ENCODE data around the gene COPG1.
A peak's percentile ranks its signal among the peaks of the same experiment; 100 is the strongest.

Gene COPG1

DNA sequence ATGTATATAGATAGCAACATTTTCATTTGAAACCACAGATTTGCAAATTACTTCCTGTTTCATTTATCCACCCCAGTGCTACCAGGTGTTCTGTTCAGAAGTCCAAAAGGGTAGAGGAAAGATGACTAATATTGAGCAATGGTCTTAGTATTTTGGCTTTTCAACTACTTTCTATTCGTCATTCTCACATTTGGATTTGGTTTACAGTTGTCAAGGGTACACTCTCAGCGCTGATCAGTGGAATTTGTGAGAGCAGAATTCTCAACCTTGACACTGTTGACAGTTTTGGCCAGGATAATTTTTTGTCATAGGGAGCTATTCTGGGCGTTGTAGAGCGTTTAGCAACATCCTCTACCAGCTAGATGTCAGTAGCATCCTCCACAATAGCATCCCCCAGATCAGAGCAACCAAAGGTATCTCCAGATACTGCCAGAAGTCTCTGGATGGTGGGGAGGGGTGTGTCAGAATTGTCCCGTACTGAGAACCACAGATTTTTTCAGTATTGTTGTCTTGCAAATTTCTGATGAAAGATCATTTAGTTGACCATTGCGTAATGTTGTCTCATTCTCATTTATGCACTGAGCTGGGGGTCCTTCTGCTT lies 33.4 kb downstream of the COPG1 start:
- peak; percentile 57 for DNase-seq

DNA sequence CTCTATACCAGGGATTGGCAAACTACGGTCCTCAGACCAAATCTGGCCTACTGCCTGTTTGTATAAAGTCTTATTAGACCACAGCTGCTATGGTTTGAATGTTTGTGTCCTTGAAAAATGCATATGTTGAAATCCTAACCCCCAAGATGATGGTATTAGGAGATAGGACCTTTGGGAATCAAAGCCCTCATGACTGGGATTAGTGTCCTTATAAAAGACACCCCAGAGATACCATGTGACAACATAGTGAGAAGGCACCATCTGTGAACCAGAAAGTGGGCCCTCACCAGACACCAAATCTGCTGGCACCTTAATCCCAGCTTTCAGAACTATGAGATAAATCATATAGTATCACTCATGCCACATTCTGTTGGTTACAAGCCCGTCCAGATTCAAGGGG lies 36.7 kb downstream of the COPG1 start:
- no peak for DNase-seq

DNA sequence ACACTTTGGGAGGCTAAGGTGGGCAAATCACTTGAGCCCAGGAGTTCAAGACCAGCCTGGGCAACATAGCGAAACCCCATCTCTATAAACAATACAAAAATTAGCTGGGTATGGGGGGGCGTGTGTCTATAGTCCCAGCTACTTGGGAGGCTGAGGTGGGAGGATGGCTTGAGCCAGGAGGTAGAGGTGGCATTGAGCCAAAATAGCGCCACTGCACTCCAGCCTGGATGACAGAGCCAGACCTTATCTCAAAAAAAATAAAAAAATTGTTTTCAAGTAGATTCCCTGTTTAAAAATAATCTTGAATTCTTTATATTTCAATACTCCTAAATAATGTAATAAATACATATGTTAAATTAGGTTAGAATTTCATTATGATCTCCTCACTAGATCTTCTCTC lies 39.0 kb downstream of the COPG1 start:
- DNase-seq: no peak

DNA sequence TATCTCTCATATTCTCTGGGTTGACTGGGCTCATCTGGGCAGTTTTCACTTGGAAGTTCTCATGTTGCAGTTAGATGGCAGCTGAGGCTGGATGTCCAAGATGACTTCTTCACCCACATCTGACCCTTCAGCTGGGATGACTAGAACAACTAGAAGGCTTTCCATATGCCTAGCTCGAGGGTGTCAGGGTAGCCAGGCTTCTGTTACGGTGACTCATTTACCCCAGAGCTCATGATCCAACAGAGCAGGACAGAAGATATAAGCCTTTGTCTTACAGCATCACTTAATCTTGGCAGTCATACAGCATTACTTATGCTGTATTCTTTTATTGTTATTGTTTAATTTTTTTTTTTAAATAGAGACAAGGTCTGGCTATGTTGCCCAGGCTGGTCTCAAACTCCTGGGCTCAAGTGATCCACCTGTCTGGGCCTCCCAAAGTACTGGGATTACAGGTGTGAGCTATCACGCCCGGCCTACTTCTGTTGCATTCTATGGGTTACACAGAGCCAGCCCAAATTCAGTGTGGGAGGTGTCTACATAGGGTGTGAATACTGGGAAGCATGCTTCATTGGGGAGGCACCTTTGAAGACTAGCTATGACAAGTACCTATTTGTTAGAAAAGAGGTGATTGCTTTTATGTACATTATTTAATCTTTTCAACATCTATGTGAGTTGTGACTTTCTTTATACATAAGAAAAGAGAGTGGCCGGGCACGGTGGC lies 40.0 kb downstream of the COPG1 start:
- DNase-seq: no peak

DNA sequence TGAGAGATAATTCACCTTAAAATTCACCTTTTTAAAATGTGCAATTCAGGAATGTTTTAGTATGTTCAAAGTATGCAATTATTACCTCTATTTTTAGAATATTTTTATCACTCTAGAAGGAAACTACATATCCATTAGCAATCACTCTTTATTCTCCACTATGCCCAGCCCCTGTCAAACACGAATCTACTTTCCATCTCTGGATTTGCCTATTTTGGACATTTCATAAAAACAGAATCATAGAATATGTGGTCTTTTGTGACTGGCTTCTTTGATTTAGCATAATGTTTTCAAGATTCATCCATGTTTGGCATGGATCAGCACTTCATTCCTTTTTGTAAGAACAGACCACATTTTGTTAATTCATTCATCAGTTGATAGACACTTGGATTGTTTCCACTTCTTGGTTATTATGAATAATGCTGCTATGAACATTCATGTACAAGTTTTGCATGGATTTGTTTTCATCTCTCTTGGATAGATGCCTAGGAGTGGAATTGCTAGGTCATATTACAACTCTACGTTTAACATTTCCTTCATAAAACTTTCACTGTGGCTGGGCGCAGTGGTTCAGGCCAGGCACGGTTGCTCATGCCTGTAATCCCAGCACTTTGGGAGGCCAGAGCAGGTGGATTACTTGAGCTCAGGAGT lies 42.0 kb downstream of the COPG1 start:
- no peak for DNase-seq

DNA sequence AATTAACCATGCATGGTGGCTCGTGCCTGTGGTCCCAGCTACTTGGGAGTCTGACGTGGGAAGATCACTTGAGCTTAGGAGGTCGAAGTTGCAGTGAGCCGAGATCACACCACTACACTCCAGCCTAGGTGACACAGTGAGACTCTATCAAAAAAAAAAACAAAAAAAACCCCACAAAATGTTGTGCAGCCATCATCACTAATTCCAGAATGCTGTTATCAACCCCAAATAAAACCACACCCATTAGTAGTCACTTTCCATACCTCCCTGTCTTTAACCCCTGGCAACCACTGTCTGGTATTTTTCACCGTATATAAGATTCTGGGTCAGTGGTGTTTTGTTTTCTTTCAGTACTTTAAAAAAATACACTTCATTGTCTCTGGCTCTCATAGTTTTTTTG lies 45.9 kb downstream of the COPG1 start:
- DNase-seq: no peak

DNA sequence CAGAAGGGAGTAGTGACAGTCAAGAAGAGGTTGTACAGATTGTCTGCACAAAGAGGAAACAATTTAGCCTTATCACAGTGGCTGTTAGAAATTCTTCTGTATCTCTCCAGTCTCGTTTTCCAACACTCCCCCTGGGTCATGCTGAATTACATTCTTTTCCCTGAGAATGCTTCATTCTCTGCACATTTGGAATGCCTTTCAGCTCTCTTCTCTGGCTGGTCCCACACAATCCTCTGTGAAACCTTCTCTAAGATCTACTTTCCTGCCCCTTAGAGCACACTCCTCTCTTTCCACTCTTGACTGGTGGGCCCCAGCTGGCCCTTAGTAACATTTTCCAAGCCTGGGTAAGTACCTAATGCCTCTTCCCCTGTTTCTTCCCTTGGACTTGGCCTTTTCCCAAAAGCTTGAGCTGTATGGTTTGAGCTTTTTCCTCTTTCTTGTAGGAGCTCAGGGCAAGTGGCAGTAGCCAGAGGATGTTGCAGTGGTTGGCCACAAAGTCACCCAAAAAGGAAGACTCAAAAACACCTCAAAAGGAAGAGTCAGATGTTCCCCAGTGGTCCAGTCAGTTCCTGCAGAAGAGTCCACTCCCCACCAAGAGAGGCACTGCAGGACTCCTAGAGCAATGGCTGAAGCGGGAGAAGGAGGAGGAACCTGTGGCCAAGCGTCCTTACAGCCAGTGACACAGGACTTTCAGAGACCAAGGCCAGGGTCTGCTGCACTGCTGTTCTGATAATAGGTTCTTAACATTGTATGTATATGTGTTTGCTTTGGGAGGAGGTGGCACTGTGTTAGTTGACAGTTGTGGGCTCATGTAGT lies 54.9 kb downstream of the COPG1 start:
- DNase-seq: no peak

DNA sequence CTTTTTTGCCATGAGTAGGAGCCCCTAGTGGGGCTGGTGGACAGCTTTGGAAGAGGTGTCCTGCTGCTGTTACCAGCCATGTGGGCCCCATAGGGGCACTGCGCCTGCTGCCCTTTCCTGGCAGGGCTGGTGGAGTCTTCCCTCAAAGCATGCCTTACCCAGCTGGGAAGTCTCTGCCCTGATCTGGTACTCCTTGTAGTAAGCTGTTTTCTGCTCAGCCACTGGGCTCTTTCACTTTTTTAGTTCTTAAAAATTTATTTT lies 55.5 kb downstream of the COPG1 start:
- no peak for DNase-seq

DNA sequence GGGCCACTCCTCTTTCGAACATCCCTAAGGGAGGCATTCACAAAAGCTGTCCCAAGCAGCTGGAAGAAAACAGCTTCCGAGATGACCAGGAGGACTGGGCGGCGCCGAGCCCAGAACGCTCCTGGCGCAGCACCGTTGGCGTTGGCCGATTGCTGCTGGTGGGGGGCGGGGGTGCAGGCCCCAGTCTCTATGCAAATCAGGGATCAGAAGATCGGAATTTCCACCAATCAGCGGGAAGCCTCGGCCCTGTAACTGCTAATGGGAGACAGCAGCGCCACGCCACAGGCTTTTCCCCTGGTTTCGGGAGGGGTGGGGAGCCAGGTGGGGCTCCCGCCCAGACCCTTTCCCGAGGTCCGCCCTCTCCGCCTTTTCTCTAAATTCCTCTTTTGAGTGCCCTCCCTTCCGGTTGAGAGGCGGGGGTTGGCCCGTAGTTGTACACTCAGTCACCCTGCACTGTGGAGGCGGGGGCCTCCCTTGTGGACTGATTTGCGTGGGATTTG lies 56.2 kb downstream of the COPG1 start:
- peak; percentile 90 for DNase-seq

DNA sequence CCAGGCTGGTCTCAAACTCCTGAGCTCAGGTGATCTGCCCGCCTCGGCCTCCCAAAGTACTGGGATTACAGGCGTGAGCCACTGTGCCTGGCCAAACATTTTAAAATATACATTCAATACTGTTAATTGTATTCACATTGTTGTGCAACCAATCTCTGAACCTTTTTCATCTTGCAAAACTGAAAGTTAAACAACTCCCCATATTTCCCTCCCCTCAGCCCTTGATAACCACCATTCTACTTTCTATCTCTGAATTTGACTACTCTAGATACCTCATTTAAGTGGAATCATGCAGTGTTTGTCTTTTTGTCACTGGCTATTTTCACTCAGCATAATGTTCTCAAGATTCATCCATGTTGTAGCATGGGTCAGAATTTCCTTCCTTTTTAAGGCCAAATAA lies 59.2 kb downstream of the COPG1 start:
- no peak for DNase-seq

DNA sequence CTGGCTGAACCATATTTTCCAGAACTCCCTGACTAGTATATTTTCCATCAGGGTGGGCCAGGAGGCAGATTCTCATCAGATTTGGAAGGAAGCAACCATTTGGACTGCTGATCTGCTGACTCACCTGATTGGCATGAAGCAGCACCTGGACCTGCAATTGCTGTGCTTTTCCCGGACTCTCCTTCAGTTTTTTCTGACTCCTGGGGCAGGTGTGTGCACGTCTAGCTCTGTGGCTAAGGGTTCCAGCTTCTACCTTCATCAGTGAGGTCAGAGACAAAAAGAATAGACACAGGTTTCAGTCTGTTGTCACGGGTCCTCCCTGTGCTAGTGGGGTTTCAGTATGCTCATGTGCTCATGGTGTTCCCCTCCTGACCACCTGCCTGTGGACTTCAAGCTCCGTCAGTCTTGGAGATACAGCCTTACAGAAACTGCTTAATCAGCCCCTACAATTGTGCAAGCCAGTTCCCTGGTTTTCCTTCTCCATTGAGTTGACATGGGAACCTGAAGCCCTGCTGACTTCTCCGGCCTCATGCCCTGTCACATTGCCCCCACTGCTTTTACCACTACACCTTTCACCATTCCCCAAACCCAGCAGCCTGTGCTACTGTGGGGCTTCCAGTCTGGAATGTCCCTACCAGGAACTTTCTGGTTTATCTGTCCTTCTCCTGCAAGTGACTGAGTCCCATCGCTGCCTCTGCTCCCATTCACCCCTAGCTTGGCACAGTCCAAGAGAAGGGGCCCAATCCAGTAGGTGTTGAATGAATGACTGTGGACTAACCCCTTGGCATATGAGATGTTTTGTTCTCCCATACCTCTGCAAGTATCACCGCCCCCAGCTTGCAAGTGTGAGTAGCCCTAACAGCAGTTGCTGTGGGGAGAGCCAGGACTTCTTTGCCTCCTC lies 61.0 kb downstream of the COPG1 start:
- peak; percentile 79 for DNase-seq

DNA sequence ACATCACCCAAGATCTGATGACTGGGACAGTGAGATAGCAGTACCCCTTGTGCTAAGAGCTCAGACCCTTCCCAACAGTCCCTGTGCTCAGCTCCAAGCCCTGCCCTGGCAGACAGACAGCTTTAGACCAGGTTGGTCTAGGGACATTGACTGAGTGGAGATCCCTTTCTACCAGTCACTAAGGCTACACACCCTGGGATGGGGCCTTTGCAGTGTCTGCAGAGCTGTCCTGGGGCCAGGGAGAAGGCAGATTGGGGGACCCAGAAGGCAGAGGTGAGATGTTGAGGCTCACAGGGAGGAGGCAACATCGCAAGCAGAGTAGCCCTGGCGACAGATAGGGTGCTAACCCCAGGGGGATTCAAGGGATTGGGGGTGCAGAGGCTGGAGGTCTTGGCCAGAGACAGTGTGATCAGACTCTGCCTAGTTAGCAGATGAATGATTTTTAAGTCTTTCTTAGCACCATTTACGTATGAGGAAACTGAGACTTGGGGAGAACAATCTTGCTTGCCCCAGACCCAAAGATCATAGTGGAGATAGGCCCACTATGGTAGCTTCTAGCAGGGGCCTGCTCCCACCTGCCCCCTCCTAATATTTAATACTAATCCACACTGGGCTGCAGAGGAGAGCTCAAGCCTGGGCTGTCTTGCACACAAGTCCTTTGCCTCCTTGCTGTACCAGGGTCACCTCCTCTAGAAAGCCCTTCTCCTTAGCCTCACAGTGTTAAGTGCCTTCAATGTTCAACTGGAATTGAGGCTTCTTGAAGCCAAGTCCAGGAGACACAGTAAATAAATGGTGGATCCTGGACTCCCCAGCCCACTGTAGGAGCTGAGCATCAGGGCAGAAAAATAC lies 61.9 kb downstream of the COPG1 start:
- no peak for DNase-seq

DNA sequence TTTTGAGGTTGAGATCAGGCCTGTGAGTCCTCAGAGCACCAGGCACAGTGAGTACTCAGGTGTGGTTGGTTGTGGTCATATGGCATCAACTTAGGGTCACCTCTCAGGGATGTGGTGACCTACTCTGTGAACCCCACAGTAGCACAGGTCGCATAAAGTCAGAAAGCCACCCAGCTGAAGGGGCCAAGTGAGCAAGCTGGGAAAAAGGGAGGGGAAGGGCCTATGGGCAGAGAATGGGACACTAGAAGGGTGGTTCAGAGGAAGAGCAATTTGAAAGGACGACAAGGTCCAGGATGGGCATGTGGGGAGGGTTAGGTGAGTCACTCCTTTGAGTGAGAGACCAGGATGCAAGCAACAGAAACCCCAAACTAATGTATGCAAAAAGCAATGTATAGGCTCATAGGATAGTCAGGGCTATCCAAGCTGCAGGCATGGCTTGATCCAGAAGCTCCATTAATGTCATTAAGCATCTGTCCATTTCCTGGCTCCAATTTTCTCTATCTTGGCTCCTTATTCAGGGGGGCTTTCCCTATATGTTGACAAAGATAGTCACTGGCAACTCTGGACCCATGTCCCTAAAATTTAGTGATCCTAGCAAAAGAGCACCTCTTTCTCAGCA lies 62.7 kb downstream of the COPG1 start:
- no peak for DNase-seq

DNA sequence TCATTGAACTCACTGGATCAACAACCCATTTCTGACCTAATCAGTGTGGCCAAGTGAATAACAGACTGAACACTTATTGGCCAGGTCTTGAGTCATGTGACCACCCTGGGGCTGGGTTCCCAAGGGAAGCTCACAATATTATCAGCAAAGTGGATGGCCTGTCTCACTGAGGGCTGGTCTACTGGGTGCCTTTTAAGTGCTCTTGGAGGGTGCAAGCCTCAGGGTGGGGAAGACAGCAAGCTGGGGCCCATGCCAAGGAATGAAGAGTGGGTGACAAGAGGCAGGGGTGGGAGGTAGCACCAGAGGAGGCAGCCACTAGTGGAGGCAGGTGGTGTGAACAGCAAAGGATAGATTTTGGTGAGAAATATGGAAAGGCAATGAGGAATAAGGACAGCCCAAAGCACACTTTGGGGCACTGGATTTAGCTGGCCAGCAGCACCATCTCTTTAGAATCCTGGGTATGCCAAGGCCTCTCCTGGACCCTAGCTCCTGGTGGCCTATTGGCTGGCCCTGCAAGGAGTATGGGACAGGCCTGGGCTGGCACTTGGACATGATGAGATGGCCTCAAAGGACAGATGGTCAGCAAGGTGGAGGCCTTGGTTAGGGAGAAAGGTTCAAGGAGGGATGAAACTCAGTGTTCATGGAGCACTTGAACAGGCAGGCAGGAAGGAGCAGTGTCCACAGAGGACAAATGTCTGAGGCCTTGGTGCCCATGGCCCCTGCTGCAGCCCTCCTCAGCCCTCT lies 63.4 kb downstream of the COPG1 start:
- no peak for DNase-seq

DNA sequence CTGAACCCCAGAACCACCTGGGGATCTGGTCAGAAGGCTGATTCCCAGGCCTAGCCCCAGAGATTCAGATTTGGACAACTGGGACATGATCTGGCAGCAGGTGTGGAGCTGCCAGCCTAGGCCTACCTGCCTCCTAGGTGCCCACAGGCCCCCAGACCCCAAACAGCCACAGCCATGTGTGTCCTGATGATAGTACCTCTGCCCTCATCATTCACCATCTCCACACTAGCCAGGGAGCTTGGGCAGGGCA lies 63.9 kb downstream of the COPG1 start:
- DNase-seq: no peak

DNA sequence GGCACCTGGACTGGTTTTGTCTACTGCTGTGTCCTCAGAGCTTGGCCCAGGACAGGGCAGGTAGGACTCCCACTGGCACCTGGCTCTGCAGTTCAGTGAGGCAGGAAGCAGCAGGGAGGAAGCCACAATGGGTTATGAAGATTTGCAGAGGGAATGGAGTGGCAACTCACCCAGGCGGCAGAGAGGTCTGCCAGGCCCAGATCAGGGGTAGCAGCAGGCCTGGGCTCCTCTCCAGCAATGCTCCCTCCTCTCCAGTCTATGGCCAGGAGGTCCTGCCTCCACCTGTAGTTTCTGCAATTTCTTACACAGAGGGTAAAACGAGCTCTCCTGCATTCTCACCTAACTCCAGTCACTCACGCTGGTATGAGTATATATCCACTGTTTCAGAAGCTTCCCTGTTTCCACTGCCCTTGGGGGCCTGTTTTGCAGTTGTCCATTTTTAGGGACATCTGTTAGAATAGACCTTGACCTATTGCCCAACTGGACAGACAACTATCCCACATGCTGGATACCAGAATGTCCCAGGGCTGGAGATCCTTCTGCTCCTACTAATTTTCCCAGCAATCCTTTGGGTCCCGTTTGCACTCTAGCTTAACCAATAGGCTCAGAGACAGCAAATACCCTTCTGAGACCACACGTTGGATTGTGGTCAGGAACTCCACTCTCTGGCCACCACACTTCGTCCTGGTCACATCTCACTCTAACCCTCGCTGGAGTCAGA lies 64.4 kb downstream of the COPG1 start:
- DNase-seq: peak; percentile 28

DNA sequence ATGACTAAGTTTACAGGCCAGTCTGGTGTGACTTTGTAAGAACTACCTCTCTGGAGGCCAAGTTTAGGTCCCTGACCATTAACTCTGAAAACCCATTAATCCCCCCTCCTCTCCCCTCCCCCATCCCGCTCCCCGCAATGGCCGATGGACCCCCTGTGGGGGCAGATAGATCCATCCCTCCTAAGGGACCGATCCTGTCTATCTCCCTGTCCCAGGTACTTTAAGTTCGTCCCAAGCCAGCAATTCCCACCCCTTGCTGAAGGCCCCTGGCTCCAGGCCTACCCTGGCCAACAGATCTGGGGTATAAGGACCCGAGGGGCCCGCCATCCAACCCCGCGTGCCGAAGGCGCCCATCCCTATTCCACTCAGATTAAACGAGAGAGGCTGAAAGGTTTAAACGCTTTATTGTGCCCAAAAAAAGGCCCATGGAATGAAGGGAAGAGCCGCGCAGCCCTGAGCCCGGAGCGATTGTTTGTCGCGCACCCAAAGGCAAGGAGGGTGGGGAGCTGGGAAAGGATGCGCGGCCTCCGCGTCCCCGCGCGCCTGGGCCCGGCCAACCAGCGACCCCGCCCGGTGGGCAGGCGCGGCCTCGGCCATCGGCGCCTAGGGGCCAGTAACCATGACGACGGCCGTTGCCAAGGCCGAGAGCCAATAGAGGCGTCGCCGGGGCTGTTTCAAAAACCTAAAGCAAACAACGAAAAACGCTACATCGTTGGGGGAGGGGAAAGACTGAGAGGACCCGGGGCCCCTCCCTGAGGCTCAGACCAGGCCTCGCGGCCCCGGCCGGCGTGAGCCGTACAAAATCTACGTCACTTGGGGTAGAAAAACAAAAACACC lies 65.2 kb downstream of the COPG1 start:
- DNase-seq: peak; percentile 94

DNA sequence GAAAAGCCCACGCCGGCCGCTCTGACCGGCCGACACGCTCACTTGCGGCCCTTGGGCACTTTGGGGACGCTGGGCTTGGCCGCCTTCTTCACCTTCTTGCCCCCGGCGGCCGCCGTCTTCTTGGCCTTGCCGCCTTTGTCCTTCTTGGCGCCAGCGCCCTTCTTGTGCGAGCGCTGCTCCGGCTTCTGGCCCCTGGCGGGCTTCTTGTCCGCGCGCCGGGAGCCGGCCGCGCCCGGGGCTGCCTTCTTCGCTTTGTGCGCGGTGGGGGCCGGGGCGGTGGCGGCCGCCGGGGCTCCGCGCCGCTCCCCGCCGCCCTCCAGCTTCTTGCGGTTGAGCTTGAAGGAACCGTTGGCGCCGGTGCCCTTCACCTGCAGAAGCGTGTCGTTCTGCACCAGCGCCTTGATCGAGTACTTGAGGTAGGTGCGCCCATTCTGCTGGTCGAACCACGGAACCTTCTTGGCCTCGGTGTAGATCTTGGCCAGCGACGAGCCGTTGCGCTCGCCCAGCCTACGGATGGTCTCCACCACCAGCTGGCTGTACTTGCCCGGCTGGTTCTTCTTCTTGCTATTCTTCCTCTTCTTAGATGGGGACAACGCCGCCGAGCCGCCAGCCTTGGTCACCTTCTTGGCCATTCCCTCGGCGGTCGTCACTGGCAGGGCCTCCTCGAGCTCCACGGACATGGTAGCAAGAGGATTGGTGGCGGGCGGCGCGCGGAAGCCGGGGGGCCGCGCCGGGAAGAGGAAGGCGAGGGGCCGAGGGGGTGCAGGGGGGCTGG lies 66.0 kb downstream of the COPG1 start:
- DNase-seq: peak; percentile 43

DNA sequence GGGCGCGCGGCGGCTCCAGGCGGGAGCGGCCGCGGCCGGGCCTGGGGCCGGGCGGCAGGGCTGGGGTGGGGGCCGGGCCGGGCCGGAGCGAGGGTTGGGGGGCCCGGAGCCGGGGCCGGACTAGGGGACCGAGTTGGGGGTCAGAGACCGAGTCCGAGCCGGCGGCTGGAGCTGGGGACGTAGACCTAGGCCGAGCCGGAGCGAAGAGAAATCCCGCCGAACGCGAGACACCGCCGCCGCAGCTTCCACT lies 66.5 kb downstream of the COPG1 start:
- no peak for DNase-seq

Data from RPMI8226 (cell line).